ES-I3 (cell line): ENCODE measurements around the gene SPO11.

Source experiments
- H3K36me3 ChIP-seq: 2 replicates; pipeline ENCODE4 v1.6.1; 2013; ENCODE audit warnings: mild to moderate bottlenecking, low read length, control low read depth, moderate library complexity; ENCODE audit not compliant: insufficient read depth
- H3K4me1 ChIP-seq: 2 replicates; pipeline ENCODE4 v1.6.1; 2013; ENCODE audit warnings: mild to moderate bottlenecking, control low read depth, low read length; ENCODE audit not compliant: insufficient read depth
- H3K9ac ChIP-seq: 2 replicates; pipeline ENCODE4 v1.6.1; 2013; ENCODE audit warnings: low read depth, mild to moderate bottlenecking, low read length, moderate library complexity
- H3K9me3 ChIP-seq: 2 replicates; pipeline ENCODE4 v1.6.1; 2013; ENCODE audit warnings: mild to moderate bottlenecking, low read length, moderate library complexity; ENCODE audit not compliant: control insufficient read depth, insufficient read depth

Gene SPO11

GRCh38 chr20:57293995-57294394 is 35.6 kb upstream of the SPO11 start:
- H3K36me3 ChIP-seq, result no peaks in the 10 kb centered on the region
- no peaks in the 10 kb centered on the region for H3K9me3 ChIP-seq
- peaks cover 14% of the 10 kb centered on the region; the same call in 1 of the 2 replicates for H3K4me1 ChIP-seq
- no peak overlapping the region for H3K9ac ChIP-seq

- Histone ChIP-seq H3K36me3 (no peaks in the 10 kb centered on the region), H3K9ac (no peak overlapping the region), H3K4me1 (peaks cover 14% of the 10 kb centered on the region; the same call in 1 of the 2 replicates), H3K9me3 (no peaks in the 10 kb centered on the region)
Observed at GRCh38 chr20:57294550-57294949, 35.1 kb upstream of the SPO11 start.

GRCh38 chr20:57298457-57298856 is 31.1 kb upstream of the SPO11 start:
- peaks cover 14% of the 10 kb centered on the region; the same call in 1 of the 2 replicates for H3K4me1 ChIP-seq
- H3K9me3 ChIP-seq, result no peaks in the 10 kb centered on the region
- H3K36me3 ChIP-seq, result no peaks in the 10 kb centered on the region
- no peak overlapping the region for H3K9ac ChIP-seq

GRCh38 chr20:57301026-57301425 is 28.6 kb upstream of the SPO11 start:
- H3K9me3 ChIP-seq, result no peaks in the 10 kb centered on the region
- H3K4me1 ChIP-seq, result no peaks in the 10 kb centered on the region
- H3K9ac ChIP-seq, result no peak overlapping the region
- no peaks in the 10 kb centered on the region for H3K36me3 ChIP-seq

GRCh38 chr20:57306747-57307146 is 22.9 kb upstream of the SPO11 start:
- Histone ChIP-seq H3K4me1 (no peaks in the 10 kb centered on the region), H3K9ac (no peak overlapping the region), H3K9me3 (no peaks in the 10 kb centered on the region), H3K36me3 (no peaks in the 10 kb centered on the region)

GRCh38 chr20:57308451-57309271 is 20.9 kb upstream of the SPO11 start:
- no peaks in the 10 kb centered on the region for H3K9me3 ChIP-seq
- no peak overlapping the region for H3K9ac ChIP-seq
- H3K4me1 ChIP-seq, result no peaks in the 10 kb centered on the region
- no peaks in the 10 kb centered on the region for H3K36me3 ChIP-seq

- Histone ChIP-seq H3K4me1 (no peaks in the 10 kb centered on the region), H3K36me3 (no peaks in the 10 kb centered on the region), H3K9ac (no peak overlapping the region), H3K9me3 (no peaks in the 10 kb centered on the region)
Observed at GRCh38 chr20:57309544-57310115, 20.0 kb upstream of the SPO11 start.

GRCh38 chr20:57310821-57311514 is 18.6 kb upstream of the SPO11 start:
- Histone ChIP-seq H3K9ac (no peak overlapping the region), H3K9me3 (no peaks in the 10 kb centered on the region), H3K36me3 (no peaks in the 10 kb centered on the region), H3K4me1 (no peaks in the 10 kb centered on the region)

GRCh38 chr20:57312138-57312537 is 17.5 kb upstream of the SPO11 start:
- no peaks in the 10 kb centered on the region for H3K4me1 ChIP-seq
- no peak overlapping the region for H3K9ac ChIP-seq
- H3K36me3 ChIP-seq, result no peaks in the 10 kb centered on the region
- no peaks in the 10 kb centered on the region for H3K9me3 ChIP-seq

- Histone ChIP-seq H3K36me3 (no peaks in the 10 kb centered on the region), H3K9me3 (no peaks in the 10 kb centered on the region), H3K4me1 (no peaks in the 10 kb centered on the region), H3K9ac (no peak overlapping the region)
Observed at GRCh38 chr20:57313230-57313629, 16.4 kb upstream of the SPO11 start.

GRCh38 chr20:57313951-57314350 is 15.7 kb upstream of the SPO11 start:
- H3K4me1 ChIP-seq, result no peaks in the 10 kb centered on the region
- no peak overlapping the region for H3K9ac ChIP-seq
- H3K36me3 ChIP-seq, result no peaks in the 10 kb centered on the region
- no peaks in the 10 kb centered on the region for H3K9me3 ChIP-seq

- no peaks in the 10 kb centered on the region for H3K36me3 ChIP-seq
- H3K4me1 ChIP-seq, result no peaks in the 10 kb centered on the region
- H3K9ac ChIP-seq, result no peak overlapping the region
- no peaks in the 10 kb centered on the region for H3K9me3 ChIP-seq
Observed at GRCh38 chr20:57315083-57315975, 14.3 kb upstream of the SPO11 start.

GRCh38 chr20:57315976-57316480 is 13.6 kb upstream of the SPO11 start:
- no peaks in the 10 kb centered on the region for H3K4me1 ChIP-seq
- no peaks in the 10 kb centered on the region for H3K9me3 ChIP-seq
- no peaks in the 10 kb centered on the region for H3K36me3 ChIP-seq
- no peak overlapping the region for H3K9ac ChIP-seq

- Histone ChIP-seq H3K4me1 (no peaks in the 10 kb centered on the region), H3K9ac (no peak overlapping the region), H3K36me3 (no peaks in the 10 kb centered on the region), H3K9me3 (no peaks in the 10 kb centered on the region)
Observed at GRCh38 chr20:57316795-57317201, 12.8 kb upstream of the SPO11 start.
